GM21526 (cell line): ENCODE data around the gene ENTPD1.
"Not testable (repeated sequence)": the region's sequence is repeated elsewhere in the genome, so short reads cannot be mapped to it uniquely, and the experiment has no call there.

Source experiments
- ATAC-seq: cut with Tn5 transposase; IDR thresholded peaks from one replicate; pipeline ENCODE4 v1.9.1; 2021; ENCODE audit warnings: moderate library complexity; ENCODE audit not compliant: unreplicated experiment, low FRiP score

ENTPD1 gene

GRCh38 chr10:95907456-95908253 lies 151.7 kb downstream of the ENTPD1 start, which contains the start of gene CC2D2B:
TSS of gene CC2D2B (plus strand) at chr10:95907975. CDS start at chr10:95911324, 3,349 bp downstream.
- peak; percentile 80 for ATAC-seq

- ATAC-seq: no peak
Measured at GRCh38 chr10:95908450-95908849, 152.5 kb downstream of the ENTPD1 start.

- ATAC-seq: no peak
Measured at GRCh38 chr10:95909561-95909960, 153.6 kb downstream of the ENTPD1 start.

GRCh38 chr10:95916039-95916438 lies 160.1 kb downstream of the ENTPD1 start:
- not testable (repeated sequence) for ATAC-seq
